Peyer's patch (tissue), 4 donors: ENCODE measurements around the gene EMC8.

Experiments used
- POLR2A ChIP-seq, 2 donors: fragments of 450-650 bp; IDR thresholded peaks; one replicate each; pipeline ENCODE4 v1.5.1; 2017; ENCODE audit warnings: antibody characterized with exemption in 2 of 2, mild to moderate bottlenecking in 2 of 2, moderate library complexity in 2 of 2
- TF ChIP-seq, protein P1 (sequence below), 6 experiments: fragments of 450-650 bp in 4 of 6; fragments of 200-600 bp in 2 of 6; sonication (generic) in 1 of 6; IDR thresholded peaks; one replicate each; pipeline ENCODE4 v1.5.1; 2017 to 2019; ENCODE audit warnings: antibody characterized with exemption in 6 of 6, mild to moderate bottlenecking in 3 of 6, moderate library complexity in 1 of 6

DNA sequence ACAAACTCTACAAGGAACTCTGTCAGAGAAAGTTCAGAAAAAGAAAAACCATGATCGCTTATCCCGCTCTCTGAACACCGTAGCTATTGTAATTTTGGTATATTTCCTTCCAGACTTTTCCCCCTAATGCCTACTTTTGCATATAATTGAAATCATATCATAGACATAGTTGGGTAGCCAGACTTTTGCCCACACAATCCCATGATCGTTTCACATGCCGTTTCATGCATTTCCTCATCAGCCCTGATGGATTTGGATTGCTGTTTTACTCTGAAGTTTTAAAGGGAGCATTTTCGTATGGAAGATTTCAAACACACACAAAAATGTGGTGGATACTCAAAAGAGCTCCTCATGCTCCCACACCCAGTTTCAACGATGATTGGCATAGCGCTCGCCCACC lies 31.5 kb upstream of the EMC8 start:
- TF ChIP-seq POLR2A (IDR thresholded peaks at IDR 0.05) = no peak
- TF ChIP-seq, protein P1, sequence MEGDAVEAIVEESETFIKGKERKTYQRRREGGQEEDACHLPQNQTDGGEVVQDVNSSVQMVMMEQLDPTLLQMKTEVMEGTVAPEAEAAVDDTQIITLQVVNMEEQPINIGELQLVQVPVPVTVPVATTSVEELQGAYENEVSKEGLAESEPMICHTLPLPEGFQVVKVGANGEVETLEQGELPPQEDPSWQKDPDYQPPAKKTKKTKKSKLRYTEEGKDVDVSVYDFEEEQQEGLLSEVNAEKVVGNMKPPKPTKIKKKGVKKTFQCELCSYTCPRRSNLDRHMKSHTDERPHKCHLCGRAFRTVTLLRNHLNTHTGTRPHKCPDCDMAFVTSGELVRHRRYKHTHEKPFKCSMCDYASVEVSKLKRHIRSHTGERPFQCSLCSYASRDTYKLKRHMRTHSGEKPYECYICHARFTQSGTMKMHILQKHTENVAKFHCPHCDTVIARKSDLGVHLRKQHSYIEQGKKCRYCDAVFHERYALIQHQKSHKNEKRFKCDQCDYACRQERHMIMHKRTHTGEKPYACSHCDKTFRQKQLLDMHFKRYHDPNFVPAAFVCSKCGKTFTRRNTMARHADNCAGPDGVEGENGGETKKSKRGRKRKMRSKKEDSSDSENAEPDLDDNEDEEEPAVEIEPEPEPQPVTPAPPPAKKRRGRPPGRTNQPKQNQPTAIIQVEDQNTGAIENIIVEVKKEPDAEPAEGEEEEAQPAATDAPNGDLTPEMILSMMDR (IDR thresholded peaks at IDR 0.05) = no peak
